Neural progenitor cell (in vitro differentiated cells): Measurements from ENCODE around the gene KHNYN.

Experiments used
- CTCF ChIP-seq: fragments of 200-600 bp; sonication (generic); IDR thresholded peaks from 2 replicates; pipeline ENCODE4 v1.5.1; 2017; ENCODE audit warnings: antibody characterized with exemption, mild to moderate bottlenecking
- EZH2 ChIP-seq: fragments of 200-600 bp; sonication (generic); IDR thresholded peaks from 2 replicates; pipeline ENCODE4 v1.6.1; 2017; ENCODE audit warnings: antibody characterized with exemption, mild to moderate bottlenecking, moderate library complexity
- EZH2phosphoT487 ChIP-seq: fragments of 200-600 bp; sonication (generic); IDR thresholded peaks from 2 replicates; pipeline ENCODE4 v1.6.1; 2017; ENCODE audit warnings: antibody characterized with exemption

- TF ChIP-seq CTCF, result no peak
- TF ChIP-seq EZH2, result no peak
- no peak for TF ChIP-seq EZH2phosphoT487
These were observed 13.4 kb downstream of the KHNYN start for GRCh38 chr14:24443053-24443665.
